Measurements from ENCODE around the gene SLC35C1.
"Not testable (repeated sequence)": the region's sequence is repeated elsewhere in the genome, so short reads cannot be mapped to it uniquely, and the experiment has no call there.

SLC35C1 gene

GRCh38 chr11:45811571-45812290, 6.8 kb downstream of the SLC35C1 start:
- no peak for DNase-seq

- no peak for DNase-seq
Measured at GRCh38 chr11:45812581-45813548, 7.9 kb downstream of the SLC35C1 start.

GRCh38 chr11:45815747-45816146, 10.8 kb downstream of the SLC35C1 start:
- DNase-seq: no peak

- no peak for DNase-seq
Measured at GRCh38 chr11:45816614-45817013, 11.7 kb downstream of the SLC35C1 start.

- no peak for DNase-seq
Measured at GRCh38 chr11:45817191-45817590, 12.2 kb downstream of the SLC35C1 start.

- no peak for DNase-seq
Measured at GRCh38 chr11:45818961-45819605, 14.1 kb downstream of the SLC35C1 start.

GRCh38 chr11:45820211-45820857, 15.4 kb downstream of the SLC35C1 start:
- no peak for DNase-seq

GRCh38 chr11:45826492-45826891, 21.5 kb downstream of the SLC35C1 start:
- not testable (repeated sequence) for DNase-seq

- no peak for DNase-seq
Measured at GRCh38 chr11:45827123-45827522, 22.2 kb downstream of the SLC35C1 start.

GRCh38 chr11:45828996-45829395, 24.0 kb downstream of the SLC35C1 start:
- no peak for DNase-seq

- DNase-seq: no peak
Measured at GRCh38 chr11:45830596-45830995, 25.6 kb downstream of the SLC35C1 start.

- DNase-seq: no peak
Measured at GRCh38 chr11:45832811-45833441, 28.0 kb downstream of the SLC35C1 start.

GRCh38 chr11:45833761-45834160, 28.8 kb downstream of the SLC35C1 start:
- no peak for DNase-seq

GRCh38 chr11:45834298-45834756, 29.4 kb downstream of the SLC35C1 start:
- no peak for DNase-seq

- DNase-seq: no peak
Measured at GRCh38 chr11:45839204-45839603, 34.3 kb downstream of the SLC35C1 start.

- not testable (repeated sequence) for DNase-seq
Measured at GRCh38 chr11:45840251-45840650, 35.3 kb downstream of the SLC35C1 start.

- DNase-seq: peak; percentile 97
Measured at GRCh38 chr11:45843158-45843924, 38.4 kb downstream of the SLC35C1 start.

- no peak for DNase-seq
Measured at GRCh38 chr11:45844822-45845578, 40.1 kb downstream of the SLC35C1 start.

- DNase-seq: no peak
Measured at GRCh38 chr11:45846174-45846675, 41.3 kb downstream of the SLC35C1 start.
